CD4-positive, CD25-positive, alpha-beta regulatory T cell (primary cell): ENCODE results near the gene YBX2. TPM values are rescaled to one million over a fixed set of nuclear protein-coding genes. Genes with fewer than 3 reads are reported as not detected.

Source experiments
- ATAC-seq, 2 donors: fragments of 150-1000 bp; cut with Tn5 transposase; one replicate each; pipeline ENCODE4 v1.10.0; 2021; ENCODE audit warnings: low read depth in 2 of 2, moderate number of reproducible peaks in 2 of 2, moderate library complexity in 1 of 2
- DNase-seq, 3 donors: peaks; one replicate each; pipeline versions ENCODE4 v3.0.0 to v3.0.0-alpha.2; 2012 to 2022; ENCODE audit warnings: mixed read lengths in 1 of 3
- H3K27ac ChIP-seq: one replicate; pipeline ENCODE4 v1.7.0; 2013; ENCODE audit warnings: mild to moderate bottlenecking, low read length; ENCODE audit not compliant: insufficient read depth, poor library complexity, severe bottlenecking
- H3K27me3 ChIP-seq: one replicate; pipeline ENCODE4 v1.7.0; 2013; ENCODE audit warnings: low read length; ENCODE audit not compliant: control insufficient read depth, insufficient read depth
- H3K36me3 ChIP-seq: one replicate; pipeline ENCODE4 v1.7.0; 2013; ENCODE audit warnings: mild to moderate bottlenecking, low read length, moderate library complexity; ENCODE audit not compliant: control insufficient read depth, insufficient read depth
- H3K4me1 ChIP-seq: 2 replicates; pipeline ENCODE4 v1.7.0; 2013; ENCODE audit warnings: mild to moderate bottlenecking, low read length; ENCODE audit not compliant: insufficient read depth, control insufficient read depth, poor library complexity, severe bottlenecking
- H3K4me3 ChIP-seq: one replicate; pipeline ENCODE4 v1.7.0; 2013; ENCODE audit warnings: low read depth, mild to moderate bottlenecking, low read length, moderate library complexity
- H3K9me3 ChIP-seq, 2 experiments: 1 replicate in 1 of 2; 2 replicates in 1 of 2; pipeline ENCODE4 v1.7.0; 2013; ENCODE audit warnings: low read length in 2 of 2, mild to moderate bottlenecking in 1 of 2, moderate library complexity in 1 of 2; ENCODE audit not compliant: control insufficient read depth in 2 of 2
- H3K27ac Mint-ChIP-seq, 3 donors: one replicate each; pipeline ENCODE4 v1.8.0; 2020 to 2022; ENCODE audit warnings: mild to moderate bottlenecking in 3 of 3, mixed read lengths in 3 of 3, moderate library complexity in 2 of 3
- H3K27me3 Mint-ChIP-seq: one replicate; pipeline ENCODE4 v1.8.0; 2022; ENCODE audit warnings: mild to moderate bottlenecking, mixed read lengths
- H3K36me3 Mint-ChIP-seq: one replicate; pipeline ENCODE4 v1.8.0; 2020; ENCODE audit warnings: mixed read lengths
- H3K4me1 Mint-ChIP-seq, 4 donors: one replicate each; pipeline ENCODE4 v1.8.0; 2020 to 2022; ENCODE audit warnings: mixed read lengths in 4 of 4, mild to moderate bottlenecking in 1 of 4
- H3K4me3 Mint-ChIP-seq, 4 donors: one replicate each; pipeline ENCODE4 v1.8.0; 2020 to 2022; ENCODE audit warnings: mild to moderate bottlenecking in 4 of 4, mixed read lengths in 4 of 4, moderate library complexity in 3 of 4
- H3K9me3 Mint-ChIP-seq, 7 donors: one replicate each; pipeline ENCODE4 v1.8.0; 2020 to 2022; ENCODE audit warnings: mixed read lengths in 7 of 7, mild to moderate bottlenecking in 3 of 7, moderate library complexity in 2 of 7
- polyA plus RNA-seq, 4 donors: library from polyadenylated mRNA; unstranded; fragments of 300-500 nt; fragmentation: Illumina TruSeq; gene quantifications; one replicate each; pipeline ENCODE4 v1.2.3, GENCODE V29; 2021
- total RNA-seq: library from RNA; stranded (reverse); gene quantifications from one replicate; pipeline ENCODE4 v1.2.3, GENCODE V29; 2022

The YBX2 gene
- total and polyA plus RNA-seq, 5 donors from 2014 or later, result not detected

- Histone ChIP-seq H3K27me3 (no peaks in the 10 kb centered on the region), H3K4me1 (peaks cover 37% of the 10 kb centered on the region), H3K9me3 (no peaks in the 10 kb centered on the region), H3K27ac (peak overlapping the region; percentile 31), H3K4me3 (no peak overlapping the region), H3K36me3 (peaks cover 13% of the 10 kb centered on the region)
- DNase-seq (no peak), ATAC-seq (no peak)
- peaks cover 3% of the 10 kb centered on the region for H3K36me3 Mint-ChIP-seq
- H3K27ac Mint-ChIP-seq, result peak overlapping the region; percentile 33 to 98 (median 76)
- peaks cover 18 to 52% (median 22%) of the 10 kb centered on the region in 4 donors for H3K4me1 Mint-ChIP-seq
- no peaks in the 10 kb centered on the region for H3K9me3 Mint-ChIP-seq
- peak overlapping the region; percentile 84 to 94 (median 86) for H3K4me3 Mint-ChIP-seq
- H3K27me3 Mint-ChIP-seq, result peaks cover 8% of the 10 kb centered on the region
Observed at GRCh38 chr17:7328009-7328408, 33.6 kb upstream of the YBX2 start.

GRCh38 chr17:7327501-7327900 lies 33.1 kb upstream of the YBX2 start:
- Mint-ChIP-seq H3K36me3 (peaks cover 3% of the 10 kb centered on the region), H3K27ac (peak overlapping the region in 2 of 3 donors; percentile 46 to 98), H3K9me3 (no peaks in the 10 kb centered on the region), H3K4me1 (peaks cover 14 to 47% (median 18%) of the 10 kb centered on the region in 4 donors), H3K4me3 (peak overlapping the region; percentile 5 to 94 (median 68)), H3K27me3 (peaks cover 8% of the 10 kb centered on the region)
- ATAC-seq (no peak), DNase-seq (no peak)
- H3K27ac ChIP-seq, result no peak overlapping the region
- no peaks in the 10 kb centered on the region for H3K9me3 ChIP-seq
- peaks cover 18% of the 10 kb centered on the region for H3K36me3 ChIP-seq
- H3K27me3 ChIP-seq, result no peaks in the 10 kb centered on the region
- no peak overlapping the region for H3K4me3 ChIP-seq
- peaks cover 36% of the 10 kb centered on the region for H3K4me1 ChIP-seq

GRCh38 chr17:7327056-7327455 lies 32.6 kb upstream of the YBX2 start:
- H3K27me3 ChIP-seq, result no peaks in the 10 kb centered on the region
- no peak overlapping the region for H3K27ac ChIP-seq
- Mint-ChIP-seq H3K9me3 (no peaks in the 10 kb centered on the region), H3K27me3 (peaks cover 8% of the 10 kb centered on the region), H3K4me3 (peak overlapping the region in 3 of 4 donors; percentile 50 to 94 (median 51)), H3K4me1 (peaks cover 11 to 42% (median 14%) of the 10 kb centered on the region in 4 donors), H3K27ac (peak overlapping the region in 1 of 3 donors; percentile 51), H3K36me3 (peaks cover 3% of the 10 kb centered on the region)
- H3K9me3 ChIP-seq, result no peaks in the 10 kb centered on the region
- ATAC-seq (no peak), DNase-seq (no peak)
- H3K36me3 ChIP-seq, result peaks cover 23% of the 10 kb centered on the region
- H3K4me3 ChIP-seq, result no peak overlapping the region
- H3K4me1 ChIP-seq, result peaks cover 31% of the 10 kb centered on the region

GRCh38 chr17:7326186-7326585 lies 31.7 kb upstream of the YBX2 start:
- peaks cover 8% of the 10 kb centered on the region for H3K27me3 Mint-ChIP-seq
- no peak overlapping the region for H3K27ac ChIP-seq
- H3K4me3 Mint-ChIP-seq, result peak overlapping the region in 2 of 4 donors; percentile 46 to 66
- no peak for DNase-seq
- H3K9me3 ChIP-seq, result no peaks in the 10 kb centered on the region
- H3K9me3 Mint-ChIP-seq, result no peaks in the 10 kb centered on the region
- H3K27me3 ChIP-seq, result no peaks in the 10 kb centered on the region
- peaks cover 9% of the 10 kb centered on the region for H3K36me3 Mint-ChIP-seq
- H3K4me1 Mint-ChIP-seq, result peaks cover 11 to 39% (median 14%) of the 10 kb centered on the region in 4 donors
- ATAC-seq, result no peak
- H3K36me3 ChIP-seq, result peaks cover 31% of the 10 kb centered on the region
- H3K27ac Mint-ChIP-seq, result no peak overlapping the region
- peaks cover 28% of the 10 kb centered on the region for H3K4me1 ChIP-seq
- H3K4me3 ChIP-seq, result no peak overlapping the region

GRCh38 chr17:7325031-7325528 lies 30.6 kb upstream of the YBX2 start:
- H3K4me3 Mint-ChIP-seq, result peak overlapping the region in 2 of 4 donors; percentile 4 to 52
- no peaks in the 10 kb centered on the region for H3K27me3 ChIP-seq
- H3K4me1 ChIP-seq, result peaks cover 17% of the 10 kb centered on the region
- no peak overlapping the region for H3K27ac ChIP-seq
- DNase-seq (no peak), ATAC-seq (no peak)
- H3K27me3 Mint-ChIP-seq, result peaks cover 8% of the 10 kb centered on the region
- H3K36me3 ChIP-seq, result peaks cover 41% of the 10 kb centered on the region
- H3K4me1 Mint-ChIP-seq, result peaks cover 11 to 30% (median 14%) of the 10 kb centered on the region in 4 donors
- H3K4me3 ChIP-seq, result no peak overlapping the region
- peaks cover 9% of the 10 kb centered on the region for H3K36me3 Mint-ChIP-seq
- no peaks in the 10 kb centered on the region for H3K9me3 ChIP-seq
- H3K9me3 Mint-ChIP-seq, result no peaks in the 10 kb centered on the region
- H3K27ac Mint-ChIP-seq, result peak overlapping the region in 1 of 3 donors; percentile 26

GRCh38 chr17:7324438-7324779 lies 30.0 kb upstream of the YBX2 start:
- Histone ChIP-seq H3K9me3 (no peaks in the 10 kb centered on the region), H3K27me3 (no peaks in the 10 kb centered on the region), H3K36me3 (peaks cover 41% of the 10 kb centered on the region), H3K27ac (no peak overlapping the region), H3K4me1 (peaks cover 12% of the 10 kb centered on the region), H3K4me3 (no peak overlapping the region)
- ATAC-seq (no peak), DNase-seq (no peak)
- Mint-ChIP-seq H3K27ac (no peak overlapping the region), H3K4me3 (peak overlapping the region in 2 of 4 donors; percentile 52 to 73), H3K27me3 (peaks cover 2% of the 10 kb centered on the region), H3K9me3 (no peaks in the 10 kb centered on the region), H3K36me3 (peaks cover 9% of the 10 kb centered on the region), H3K4me1 (peaks cover 11 to 24% (median 11%) of the 10 kb centered on the region in 4 donors)

GRCh38 chr17:7323731-7324437 lies 29.4 kb upstream of the YBX2 start:
- ATAC-seq (peak; percentile 26 to 44), DNase-seq (peak; percentile 48 to 62 (median 54))
- H3K27ac Mint-ChIP-seq, result no peak overlapping the region
- H3K36me3 Mint-ChIP-seq, result peaks cover 9% of the 10 kb centered on the region
- H3K9me3 Mint-ChIP-seq, result no peaks in the 10 kb centered on the region
- H3K4me1 ChIP-seq, result peaks cover 11% of the 10 kb centered on the region
- no peaks in the 10 kb centered on the region for H3K27me3 ChIP-seq
- peaks cover 11 to 22% (median 11%) of the 10 kb centered on the region in 4 donors for H3K4me1 Mint-ChIP-seq
- no peak overlapping the region for H3K4me3 ChIP-seq
- peaks cover 43% of the 10 kb centered on the region for H3K36me3 ChIP-seq
- peak overlapping the region in 2 of 4 donors; percentile 29 to 73 for H3K4me3 Mint-ChIP-seq
- H3K9me3 ChIP-seq, result no peaks in the 10 kb centered on the region
- no peak overlapping the region for H3K27ac ChIP-seq
- H3K27me3 Mint-ChIP-seq, result no peaks in the 10 kb centered on the region
